Measurements from ENCODE around the gene NSD1.
"Not testable (repeated sequence)": the region's sequence is repeated elsewhere in the genome, so short reads cannot be mapped to it uniquely, and the experiment has no call there.

Gene NSD1

GRCh38 chr5:177297922-177298321 is 164.3 kb downstream of the NSD1 start:
- DNase-seq: no peak

- DNase-seq: no peak
These were observed 166.1 kb downstream of the NSD1 start for GRCh38 chr5:177299697-177300096.

- DNase-seq: no peak
These were observed 166.8 kb downstream of the NSD1 start for GRCh38 chr5:177300236-177300880.

- no peak for DNase-seq
These were observed 167.4 kb downstream of the NSD1 start for GRCh38 chr5:177300951-177301350.

- no peak for DNase-seq
These were observed 168.1 kb downstream of the NSD1 start for GRCh38 chr5:177301503-177302165.

- DNase-seq: peak in 1 of 2 experiments; percentile 24
These were observed 169.0 kb downstream of the NSD1 start for GRCh38 chr5:177302354-177303110.

GRCh38 chr5:177303121-177303924 is 169.8 kb downstream of the NSD1 start, which contains the start of the genes PRELID1 and RAB24:
Gene PRELID1, plus strand, starts transcription at chr5:177303799. Its CDS starts 187 bp downstream, at chr5:177303986.
Gene RAB24, minus strand, starts transcription at chr5:177303719. Its CDS starts 431 bp downstream, at chr5:177303288.
- peak; percentile 11 to 88 for DNase-seq

GRCh38 chr5:177303925-177304391 is 170.4 kb downstream of the NSD1 start:
- no peak for DNase-seq

- DNase-seq: no peak
These were observed 171.0 kb downstream of the NSD1 start for GRCh38 chr5:177304392-177305119.

- not testable (repeated sequence) for DNase-seq
These were observed 172.6 kb downstream of the NSD1 start for GRCh38 chr5:177306103-177306640.

- no peak for DNase-seq
These were observed 173.3 kb downstream of the NSD1 start for GRCh38 chr5:177306674-177307543.

GRCh38 chr5:177307544-177308363 is 174.2 kb downstream of the NSD1 start:
- DNase-seq: no peak

- no peak for DNase-seq
These were observed 175.2 kb downstream of the NSD1 start for GRCh38 chr5:177308740-177309139.

GRCh38 chr5:177309351-177310191 is 176.0 kb downstream of the NSD1 start:
- peak in 1 of 2 experiments; percentile 70 for DNase-seq

- DNase-seq: no peak
These were observed 176.8 kb downstream of the NSD1 start for GRCh38 chr5:177310332-177310731.

GRCh38 chr5:177310757-177311391 is 177.3 kb downstream of the NSD1 start:
- DNase-seq: peak; percentile 13 to 56

- DNase-seq: no peak
These were observed 177.8 kb downstream of the NSD1 start for GRCh38 chr5:177311392-177311722.

Measured in NCI-H526 (cell line).